AG04449 (cell line): ENCODE data around the gene HMOX2.

ENCODE experiments used
- CTCF ChIA-PET: fragments of 350-600 bp; formaldehyde crosslinking; extraction: SDS; loops from one replicate; lab custom pipeline; 2021; ENCODE audit warnings: antibody characterized with exemption; lab: Yijun Ruan, JAX
- POLR2A ChIA-PET: fragments of 400-600, 350-600 bp; formaldehyde crosslinking; extraction: SDS; loops from one replicate; lab custom pipeline; 2020; ENCODE audit warnings: antibody characterized with exemption, inconsistent platforms; lab: Yijun Ruan, JAX
- DNase-seq: peaks from one replicate; pipeline ENCODE4 v3.0.0-alpha.2; 2010; ENCODE audit warnings: low read depth, low spot score
- H3K4me3 ChIP-seq: 2 replicates; pipeline ENCODE4 v1.5.1; 2011; ENCODE audit warnings: low read depth, mild to moderate bottlenecking, control low read depth, low read length
- TF ChIP-seq, protein P1 (sequence below): IDR thresholded peaks from one replicate; pipeline ENCODE4 v1.5.1; 2011; ENCODE audit warnings: mild to moderate bottlenecking, moderate library complexity, low read length, control low read depth, inconsistent platforms; ENCODE audit not compliant: insufficient read depth; ENCODE audit errors: missing control alignments

Gene HMOX2

GRCh38 chr16:4556580-4556979 is 80.4 kb downstream of the HMOX2 start:
- ChIA-PET POLR2A (no interaction called here), CTCF (interaction anchor here (0.9 to 1.9 kb wide), 8 partner anchors 8 to 67 kb away, joined by 3 to 11 read pairs (median 4); partner anchors contain the start of gene CDIP1)
- no peak for DNase-seq
- TF ChIP-seq, protein P1, sequence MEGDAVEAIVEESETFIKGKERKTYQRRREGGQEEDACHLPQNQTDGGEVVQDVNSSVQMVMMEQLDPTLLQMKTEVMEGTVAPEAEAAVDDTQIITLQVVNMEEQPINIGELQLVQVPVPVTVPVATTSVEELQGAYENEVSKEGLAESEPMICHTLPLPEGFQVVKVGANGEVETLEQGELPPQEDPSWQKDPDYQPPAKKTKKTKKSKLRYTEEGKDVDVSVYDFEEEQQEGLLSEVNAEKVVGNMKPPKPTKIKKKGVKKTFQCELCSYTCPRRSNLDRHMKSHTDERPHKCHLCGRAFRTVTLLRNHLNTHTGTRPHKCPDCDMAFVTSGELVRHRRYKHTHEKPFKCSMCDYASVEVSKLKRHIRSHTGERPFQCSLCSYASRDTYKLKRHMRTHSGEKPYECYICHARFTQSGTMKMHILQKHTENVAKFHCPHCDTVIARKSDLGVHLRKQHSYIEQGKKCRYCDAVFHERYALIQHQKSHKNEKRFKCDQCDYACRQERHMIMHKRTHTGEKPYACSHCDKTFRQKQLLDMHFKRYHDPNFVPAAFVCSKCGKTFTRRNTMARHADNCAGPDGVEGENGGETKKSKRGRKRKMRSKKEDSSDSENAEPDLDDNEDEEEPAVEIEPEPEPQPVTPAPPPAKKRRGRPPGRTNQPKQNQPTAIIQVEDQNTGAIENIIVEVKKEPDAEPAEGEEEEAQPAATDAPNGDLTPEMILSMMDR: no peak
- H3K4me3 ChIP-seq: no peak overlapping the region

DNA sequence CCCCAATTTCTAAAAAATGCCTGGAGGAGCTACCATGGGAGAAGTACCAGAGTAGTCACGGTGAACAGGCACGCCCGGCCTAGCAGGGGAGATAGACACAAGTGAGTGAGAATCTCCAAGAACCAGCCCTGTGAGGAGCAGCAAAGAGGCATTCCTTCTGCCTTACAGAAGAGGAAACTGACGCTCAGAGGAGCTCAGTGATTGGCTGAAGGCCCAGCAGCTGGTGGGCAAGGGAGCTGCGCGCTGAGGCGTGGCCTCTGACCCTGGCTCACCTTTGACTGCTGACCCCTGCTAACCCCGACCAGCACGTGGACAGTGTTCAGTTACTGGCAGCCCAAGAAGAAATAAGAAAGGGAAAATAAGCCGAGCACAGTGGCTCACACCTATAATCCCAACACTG is 81.8 kb downstream of the HMOX2 start:
- ChIA-PET CTCF (interaction anchor here (2.5 kb wide), 1 partner anchor 10 kb away, joined by 14 read pairs; no protein-coding TSS in a partner anchor), POLR2A (no interaction called here)
- no peak for DNase-seq
- H3K4me3 ChIP-seq: no peak overlapping the region
- TF ChIP-seq, protein P1: no peak
